Measurements from ENCODE around the gene DUSP7.

GRCh38 chr3:52073490-52073889, 17.1 kb upstream of the DUSP7 start:
- TF ChIP-seq REST (IDR thresholded peaks at IDR 0.05; ENCODE audit: low read depth) (no peak), EZH2 (IDR thresholded peaks at IDR 0.05) (no peak), SRF (IDR thresholded peaks at IDR 0.05; ENCODE audit: low read depth) (no peak), CTCF (IDR thresholded peaks at IDR 0.05 in 2 of 3, conservative IDR thresholded peaks at IDR 0.05 in 1 of 3; ENCODE audit: borderline replicate concordance in 1 of 3, insufficient read depth in 1 of 3, low read depth in 2 of 3, low read length in 2 of 3) (no peak), ELF1 (IDR thresholded peaks at IDR 0.05; ENCODE audit: borderline replicate concordance, low read depth) (no peak), POLR2A (IDR thresholded peaks at IDR 0.05; ENCODE audit: borderline replicate concordance, extremely low read depth, insufficient read depth, insufficient read length) (no peak), ZFX (IDR thresholded peaks at IDR 0.05) (no peak), EZH2phosphoT487 (IDR thresholded peaks at IDR 0.05; ENCODE audit: borderline replicate concordance) (no peak), YY1 (IDR thresholded peaks at IDR 0.05; ENCODE audit: extremely low read depth, insufficient replicate concordance, low read depth, low read length) (no peak), SP1 (IDR thresholded peaks at IDR 0.05; ENCODE audit: low read depth) (no peak), CEBPB (IDR thresholded peaks at IDR 0.05; ENCODE audit: low read depth) (no peak), MAX (IDR thresholded peaks at IDR 0.05) (no peak)

Measured in HCT116 (cell line).